ENCODE data around the gene MAST4. TPM values are rescaled to one million over a fixed set of nuclear protein-coding genes. Genes with fewer than 3 reads are reported as not detected.

MAST4 gene
- total RNA-seq, 2 experiments from 2014 or later, result 27.7 to 28.8 TPM

- Mint-ChIP-seq H3K27ac (no peak overlapping the region), H3K9me3 (no peaks in the 10 kb centered on the region), H3K27me3 (ENCODE audit: low read depth) (peaks cover 10% of the 10 kb centered on the region), H3K4me1 (ENCODE audit: low read depth) (no peaks in the 10 kb centered on the region), H3K36me3 (ENCODE audit: low read depth) (no peaks in the 10 kb centered on the region), H3K4me3 (no peak overlapping the region)
- DNase-seq, result no peak
- CTCF ChIA-PET, result no interaction called here
- intact Hi-C loops (cut with micrococcal nuclease), result no loop called here
These were observed 13.4 kb downstream of the MAST4 start for GRCh38 chr5:66609615-66610014.

GRCh38 chr5:66612226-66612625 lies 16.0 kb downstream of the MAST4 start:
- DNase-seq, result no peak
- H3K4me3 Mint-ChIP-seq, result no peak overlapping the region
- no peaks in the 10 kb centered on the region for H3K9me3 Mint-ChIP-seq
- intact Hi-C loops (cut with micrococcal nuclease), result no loop called here
- peaks cover 17% of the 10 kb centered on the region for H3K27me3 Mint-ChIP-seq (ENCODE audit: low read depth)
- H3K36me3 Mint-ChIP-seq (ENCODE audit: low read depth), result no peaks in the 10 kb centered on the region
- CTCF ChIA-PET, result no interaction called here
- no peak overlapping the region for H3K27ac Mint-ChIP-seq
- H3K4me1 Mint-ChIP-seq (ENCODE audit: low read depth), result peaks cover 8% of the 10 kb centered on the region

DNA sequence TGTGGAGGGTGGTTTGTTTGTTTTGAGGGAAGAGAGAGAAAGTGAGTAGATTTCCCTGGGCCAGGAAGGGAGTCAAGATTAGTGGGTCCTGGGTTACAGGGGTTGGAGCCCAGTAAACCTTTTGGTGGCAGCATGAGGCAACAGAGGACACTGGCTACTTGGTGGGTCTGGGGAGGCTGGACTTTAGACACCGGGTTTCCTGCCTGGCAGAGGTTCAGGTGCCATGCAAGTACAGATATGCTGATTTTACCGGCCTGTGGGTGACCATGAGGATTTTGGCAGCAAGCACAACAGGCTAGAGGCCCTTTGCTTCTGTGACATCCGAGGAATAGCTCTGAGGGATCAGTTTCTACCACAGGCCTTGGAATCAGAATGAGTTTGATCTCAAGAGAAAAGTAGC lies 18.9 kb downstream of the MAST4 start:
- DNase-seq, result no peak
- Mint-ChIP-seq H3K27me3 (ENCODE audit: low read depth) (peaks cover 16% of the 10 kb centered on the region), H3K9me3 (no peaks in the 10 kb centered on the region), H3K4me3 (no peak overlapping the region), H3K27ac (no peak overlapping the region), H3K4me1 (ENCODE audit: low read depth) (peaks cover 15% of the 10 kb centered on the region), H3K36me3 (ENCODE audit: low read depth) (no peaks in the 10 kb centered on the region)
- CTCF ChIA-PET, result no interaction called here
- intact Hi-C loops (cut with micrococcal nuclease), result no loop called here

- no peaks in the 10 kb centered on the region for H3K36me3 Mint-ChIP-seq (ENCODE audit: low read depth)
- intact Hi-C loops (cut with micrococcal nuclease), result no loop called here
These were observed 19.7 kb downstream of the MAST4 start for GRCh38 chr5:66615894-66616293.

GRCh38 chr5:66616520-66617225 lies 20.5 kb downstream of the MAST4 start:
- CTCF ChIA-PET, result no interaction called here
- Mint-ChIP-seq H3K36me3 (ENCODE audit: low read depth) (no peaks in the 10 kb centered on the region), H3K4me3 (no peak overlapping the region), H3K27ac (peak overlapping the region; percentile 9), H3K27me3 (ENCODE audit: low read depth) (peaks cover 17% of the 10 kb centered on the region), H3K4me1 (ENCODE audit: low read depth) (peaks cover 19% of the 10 kb centered on the region), H3K9me3 (no peaks in the 10 kb centered on the region)
- no peak for DNase-seq
- intact Hi-C loops (cut with micrococcal nuclease), result loop anchor here (1.0 kb wide), 1 partner anchor 62 kb away; no protein-coding TSS in a partner anchor

More at GRCh38 chr5:66615894-66616293, 19.7 kb downstream of the MAST4 start:
- CTCF ChIA-PET, result no interaction called here
- Mint-ChIP-seq H3K4me1 (ENCODE audit: low read depth) (peaks cover 18% of the 10 kb centered on the region), H3K4me3 (no peak overlapping the region), H3K27me3 (ENCODE audit: low read depth) (peaks cover 18% of the 10 kb centered on the region), H3K9me3 (no peaks in the 10 kb centered on the region), H3K27ac (no peak overlapping the region)
- DNase-seq, result no peak

- Mint-ChIP-seq H3K27me3 (ENCODE audit: low read depth) (peaks cover 20% of the 10 kb centered on the region), H3K36me3 (ENCODE audit: low read depth) (no peaks in the 10 kb centered on the region), H3K27ac (no peak overlapping the region), H3K4me1 (ENCODE audit: low read depth) (peaks cover 19% of the 10 kb centered on the region), H3K4me3 (no peak overlapping the region), H3K9me3 (no peaks in the 10 kb centered on the region)
- intact Hi-C loops (cut with micrococcal nuclease), result loop anchor here (1.0 kb wide), 1 partner anchor 63 kb away; no protein-coding TSS in a partner anchor
- DNase-seq, result peak; percentile 12
- CTCF ChIA-PET, result interaction anchor here (0.6 kb wide), 1 partner anchor 15 kb away, joined by 4 read pairs; no protein-coding TSS in a partner anchor
These were observed 21.2 kb downstream of the MAST4 start for GRCh38 chr5:66617226-66617861.

DNA sequence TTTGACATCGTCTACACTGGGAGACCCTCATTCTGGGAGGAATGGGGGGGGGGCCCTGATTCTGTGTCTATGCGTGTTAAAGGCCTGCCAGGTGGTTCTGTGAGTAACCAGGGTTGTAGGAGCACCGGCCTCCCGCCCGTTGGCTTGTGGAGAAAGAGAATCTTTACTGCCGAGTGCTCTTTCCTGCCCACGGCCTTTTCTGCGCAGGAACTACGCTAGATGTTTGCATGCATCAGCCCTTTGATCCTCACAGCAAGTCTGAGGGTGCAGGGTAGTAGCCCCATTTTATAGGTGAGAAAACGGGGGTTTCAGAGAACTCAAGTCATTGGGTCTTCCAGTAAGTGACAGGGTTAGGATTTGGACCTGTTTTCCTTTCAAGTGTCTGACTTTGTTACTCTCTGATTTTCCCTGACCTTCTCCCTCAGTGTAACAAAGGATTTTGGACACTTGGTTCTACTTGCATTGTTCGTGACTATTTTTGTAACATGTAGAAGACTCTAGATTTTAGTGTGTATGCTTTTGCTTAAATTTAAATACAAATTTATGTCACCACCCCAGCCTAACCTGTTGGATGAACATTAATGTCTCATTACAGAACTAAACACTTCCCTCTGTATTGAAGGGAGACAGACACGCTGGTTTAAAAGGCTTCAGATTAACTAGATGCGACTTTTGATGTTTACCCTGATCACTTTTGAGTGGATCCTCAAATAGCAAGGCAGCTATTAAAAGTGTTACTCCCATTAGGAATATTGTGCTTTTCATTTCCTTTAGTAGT lies 22.0 kb downstream of the MAST4 start:
- Mint-ChIP-seq H3K27ac (peak overlapping the region; percentile 60), H3K4me3 (no peak overlapping the region), H3K36me3 (ENCODE audit: low read depth) (no peaks in the 10 kb centered on the region), H3K27me3 (ENCODE audit: low read depth) (peaks cover 20% of the 10 kb centered on the region), H3K4me1 (ENCODE audit: low read depth) (peaks cover 19% of the 10 kb centered on the region), H3K9me3 (no peaks in the 10 kb centered on the region)
- DNase-seq, result peak; percentile 41
- intact Hi-C loops (cut with micrococcal nuclease), result loop anchor here (1.0 kb wide), 1 partner anchor 64 kb away; no protein-coding TSS in a partner anchor
- CTCF ChIA-PET, result interaction anchor here (0.6 kb wide), 1 partner anchor 16 kb away, joined by 4 read pairs; no protein-coding TSS in a partner anchor

DNA sequence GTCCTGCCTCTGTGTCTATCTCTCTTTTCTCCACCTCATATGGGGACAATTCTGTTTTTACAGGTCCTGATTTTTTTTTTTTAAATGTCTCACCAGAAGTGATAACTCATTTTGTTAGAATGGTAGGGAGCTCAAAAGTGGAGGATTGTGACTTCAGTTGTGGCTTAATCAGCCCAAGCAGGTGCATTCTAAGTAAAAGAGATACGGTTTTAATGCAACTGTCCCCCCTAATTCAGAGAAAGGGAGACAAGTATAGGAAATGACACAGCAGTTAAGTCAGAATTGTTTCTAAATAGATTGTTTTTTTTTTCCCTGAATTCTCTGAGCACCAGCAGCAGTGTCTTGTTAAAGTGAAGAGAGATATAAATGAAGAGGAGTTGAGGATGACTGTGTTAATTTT lies 24.5 kb downstream of the MAST4 start:
- Mint-ChIP-seq H3K27ac (no peak overlapping the region), H3K9me3 (no peaks in the 10 kb centered on the region), H3K27me3 (ENCODE audit: low read depth) (peaks cover 14% of the 10 kb centered on the region), H3K36me3 (ENCODE audit: low read depth) (no peaks in the 10 kb centered on the region), H3K4me3 (no peak overlapping the region), H3K4me1 (ENCODE audit: low read depth) (peaks cover 19% of the 10 kb centered on the region)
- CTCF ChIA-PET, result no interaction called here
- no peak for DNase-seq
- intact Hi-C loops (cut with micrococcal nuclease), result no loop called here

GRCh38 chr5:66621146-66621545 lies 25.0 kb downstream of the MAST4 start:
- no peak overlapping the region for H3K27ac Mint-ChIP-seq
- intact Hi-C loops (cut with micrococcal nuclease), result no loop called here
- no peaks in the 10 kb centered on the region for H3K9me3 Mint-ChIP-seq

DNA sequence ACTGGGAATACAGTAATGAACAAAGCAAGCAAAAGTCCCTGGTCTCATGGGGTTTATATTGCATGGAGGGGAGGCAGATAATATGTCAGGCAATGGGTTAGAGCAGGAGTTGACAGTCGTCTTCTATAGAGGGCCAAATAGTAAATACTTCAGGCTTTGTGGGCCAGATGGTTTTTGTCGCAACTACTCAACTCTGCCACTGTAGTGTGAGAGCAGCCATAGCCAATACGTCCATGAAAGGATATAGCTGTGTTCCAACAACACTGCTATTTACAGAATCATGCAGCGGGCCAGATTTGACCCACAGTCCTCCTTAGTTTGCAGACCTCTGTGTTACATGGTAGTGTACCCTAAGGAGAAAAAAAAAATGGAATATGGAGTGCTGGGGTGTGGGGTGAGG lies 25.5 kb downstream of the MAST4 start:
- intact Hi-C loops (cut with micrococcal nuclease), result no loop called here

More at GRCh38 chr5:66621146-66621545, 25.0 kb downstream of the MAST4 start:
- H3K27me3 Mint-ChIP-seq (ENCODE audit: low read depth), result peaks cover 12% of the 10 kb centered on the region
- DNase-seq, result no peak
- no peak overlapping the region for H3K4me3 Mint-ChIP-seq
- H3K4me1 Mint-ChIP-seq (ENCODE audit: low read depth), result peaks cover 19% of the 10 kb centered on the region
- CTCF ChIA-PET, result no interaction called here
- H3K36me3 Mint-ChIP-seq (ENCODE audit: low read depth), result no peaks in the 10 kb centered on the region

GRCh38 chr5:66628561-66628960 lies 32.4 kb downstream of the MAST4 start:
- no peak overlapping the region for H3K27ac Mint-ChIP-seq
- intact Hi-C loops (cut with micrococcal nuclease), result no loop called here
- H3K4me3 Mint-ChIP-seq, result no peak overlapping the region
- H3K36me3 Mint-ChIP-seq (ENCODE audit: low read depth), result no peaks in the 10 kb centered on the region
- H3K27me3 Mint-ChIP-seq (ENCODE audit: low read depth), result peaks cover 2% of the 10 kb centered on the region
- no peaks in the 10 kb centered on the region for H3K4me1 Mint-ChIP-seq (ENCODE audit: low read depth)
- CTCF ChIA-PET, result no interaction called here
- no peak for DNase-seq
- H3K9me3 Mint-ChIP-seq, result no peaks in the 10 kb centered on the region

More for the DNA sequence above, 25.5 kb downstream of the MAST4 start:
- Mint-ChIP-seq H3K27me3 (ENCODE audit: low read depth) (peaks cover 12% of the 10 kb centered on the region), H3K4me3 (no peak overlapping the region), H3K9me3 (no peaks in the 10 kb centered on the region), H3K4me1 (ENCODE audit: low read depth) (peaks cover 16% of the 10 kb centered on the region), H3K36me3 (ENCODE audit: low read depth) (no peaks in the 10 kb centered on the region), H3K27ac (no peak overlapping the region)
- DNase-seq, result no peak
- CTCF ChIA-PET, result no interaction called here

GRCh38 chr5:66629446-66629845 lies 33.3 kb downstream of the MAST4 start:
- no peak for DNase-seq
- Mint-ChIP-seq H3K4me3 (no peak overlapping the region), H3K4me1 (ENCODE audit: low read depth) (no peaks in the 10 kb centered on the region), H3K27me3 (ENCODE audit: low read depth) (peaks cover 2% of the 10 kb centered on the region), H3K36me3 (ENCODE audit: low read depth) (no peaks in the 10 kb centered on the region), H3K9me3 (no peaks in the 10 kb centered on the region), H3K27ac (no peak overlapping the region)
- CTCF ChIA-PET, result interaction anchor here (0.6 kb wide), 1 partner anchor 1495 kb away, joined by 3 read pairs; no protein-coding TSS in a partner anchor
- intact Hi-C loops (cut with micrococcal nuclease), result no loop called here

Data from activated naive CD4-positive, alpha-beta T cell treated with anti-CD3 and anti-CD28 coated beads for 36 hours (primary cell).